ENCODE measurements around the gene WNT1. TPM values are rescaled to one million over a fixed set of nuclear protein-coding genes. Genes with fewer than 3 reads are reported as not detected.

Gene WNT1
- total RNA-seq, 2 donors from 2014 or later: not detected

GRCh38 chr12:49019120-49019430 lies 41.0 kb downstream of the WNT1 start:
- DNase-seq (no peak), ATAC-seq (peak; percentile 13)
- intact Hi-C loops (cut with DNase I, micrococcal nuclease): no loop called here

- ATAC-seq: no peak
- intact Hi-C loops (cut with DNase I, micrococcal nuclease): no loop called here
- peak in 1 of 2 donors; percentile 57 for DNase-seq
Measured at GRCh38 chr12:49019443-49020324, 41.6 kb downstream of the WNT1 start.

GRCh38 chr12:49020441-49020840 lies 42.3 kb downstream of the WNT1 start:
- no peak for ATAC-seq
- no peak for DNase-seq
- intact Hi-C loops (cut with DNase I, micrococcal nuclease): no loop called here

DNA sequence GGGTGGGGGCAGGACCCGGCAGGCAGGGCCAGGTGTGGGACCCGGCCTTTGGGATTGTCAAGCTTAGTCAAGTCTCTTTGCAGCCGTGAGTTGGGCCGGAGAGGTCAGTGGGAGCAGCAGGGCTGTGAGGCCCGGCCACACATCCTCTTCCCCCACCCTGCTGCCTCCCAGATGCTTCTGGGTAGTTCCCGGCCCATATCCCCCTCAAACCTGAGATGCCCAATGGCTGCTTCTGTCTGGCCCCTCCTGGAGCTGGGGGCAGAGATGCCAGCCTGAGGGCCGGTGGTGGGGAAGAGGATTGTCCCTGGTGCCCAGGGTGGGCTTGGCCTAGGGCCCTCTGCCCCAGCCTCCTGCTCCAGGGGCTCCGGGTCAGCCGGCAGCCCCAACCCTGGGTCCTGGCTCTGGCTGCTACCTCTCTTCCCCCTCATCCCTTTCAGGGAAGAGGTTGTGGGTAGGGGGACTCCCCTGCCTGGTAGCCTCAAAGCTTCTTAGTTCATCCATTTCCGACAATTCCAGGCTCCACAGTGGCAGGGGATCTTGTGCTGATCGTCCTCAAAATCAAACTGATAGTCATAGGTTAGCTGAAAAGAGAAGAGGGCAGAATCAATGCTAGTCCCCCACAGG lies 43.3 kb downstream of the WNT1 start:
- DNase-seq: no peak
- ATAC-seq: no peak
- intact Hi-C loops (cut with DNase I, micrococcal nuclease): no loop called here

DNA sequence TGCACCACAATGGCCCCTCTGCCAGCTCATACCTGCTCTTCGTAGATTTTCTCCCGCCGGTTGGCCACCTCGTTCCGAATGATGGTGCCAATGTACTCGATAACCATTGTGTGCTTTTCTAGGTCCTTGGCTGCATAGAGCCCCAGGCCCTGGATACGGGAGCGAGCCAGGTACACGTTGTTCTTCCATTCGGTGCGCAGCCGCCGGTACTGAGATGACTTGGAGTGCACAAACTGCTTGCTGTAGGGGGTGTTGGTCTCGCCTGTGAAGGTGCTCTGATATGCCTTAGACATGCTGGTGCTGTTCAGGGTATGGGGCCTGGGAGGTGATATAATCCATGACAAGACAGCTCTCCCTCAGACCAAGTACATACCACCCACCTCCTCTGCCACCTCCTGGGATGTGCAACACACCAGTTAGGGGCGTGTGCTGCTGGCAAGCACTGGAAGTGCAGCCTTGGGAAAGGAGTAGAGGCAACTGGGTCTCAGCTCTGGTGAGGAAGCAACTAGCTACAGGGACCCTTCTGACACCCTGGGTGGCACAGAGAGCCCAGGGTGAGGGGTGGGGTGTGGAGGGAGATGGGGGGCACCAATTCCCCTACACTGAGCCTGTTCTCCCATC lies 44.5 kb downstream of the WNT1 start:
- intact Hi-C loops (cut with DNase I, micrococcal nuclease): no loop called here
- no peak for ATAC-seq
- DNase-seq: no peak

- DNase-seq (no peak), ATAC-seq (no peak)
- intact Hi-C loops (cut with DNase I, micrococcal nuclease): no loop called here
Measured at GRCh38 chr12:49023812-49024211, 45.7 kb downstream of the WNT1 start.

DNA sequence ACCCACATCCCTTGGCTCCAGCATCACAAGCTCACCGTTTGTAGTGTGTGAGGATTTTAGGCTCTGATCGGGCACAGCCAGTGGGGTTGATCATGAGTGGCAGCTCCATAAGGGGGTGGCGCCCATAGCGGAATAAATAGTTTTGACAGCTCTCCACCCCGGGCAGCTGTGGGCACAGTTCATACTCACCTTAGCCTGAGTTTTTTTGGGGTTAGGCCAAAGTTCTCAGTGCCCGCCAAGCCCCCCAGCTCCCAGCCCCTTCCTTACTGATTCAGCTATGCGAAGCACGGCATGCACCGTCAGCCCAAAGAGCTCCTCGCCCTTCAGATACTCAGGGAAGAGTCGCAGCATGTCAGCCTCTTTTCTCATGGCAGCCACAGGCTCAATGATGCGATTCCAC lies 46.4 kb downstream of the WNT1 start:
- ATAC-seq: no peak
- intact Hi-C loops (cut with DNase I, micrococcal nuclease): no loop called here
- DNase-seq: no peak

DNA sequence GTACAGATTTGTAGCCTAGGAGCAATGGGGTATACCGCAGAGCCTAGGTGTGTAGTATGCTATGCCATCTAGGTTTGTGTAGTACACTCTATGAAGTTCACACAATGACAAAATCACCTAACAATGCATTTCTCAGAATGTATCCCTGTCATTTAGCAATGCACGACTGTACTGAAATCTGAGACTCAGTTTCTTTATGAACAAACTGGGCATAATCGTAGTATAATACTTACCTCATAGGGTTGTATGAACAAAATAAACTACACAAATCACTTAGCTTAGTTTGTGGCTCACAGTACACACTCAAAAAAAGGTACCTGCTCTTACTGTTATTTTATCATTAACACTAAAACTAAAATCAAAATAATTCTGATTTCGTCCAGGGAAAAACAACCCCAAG lies 47.3 kb downstream of the WNT1 start:
- DNase-seq: no peak
- ATAC-seq: no peak
- intact Hi-C loops (cut with DNase I, micrococcal nuclease): no loop called here

- intact Hi-C loops (cut with DNase I, micrococcal nuclease): no loop called here
- ATAC-seq: no peak
- no peak for DNase-seq
Measured at GRCh38 chr12:49026101-49026500, 48.0 kb downstream of the WNT1 start.

GRCh38 chr12:49026678-49027480 lies 48.8 kb downstream of the WNT1 start:
- peak; percentile 16 for ATAC-seq
- intact Hi-C loops (cut with DNase I, micrococcal nuclease): no loop called here
- DNase-seq: no peak

DNA sequence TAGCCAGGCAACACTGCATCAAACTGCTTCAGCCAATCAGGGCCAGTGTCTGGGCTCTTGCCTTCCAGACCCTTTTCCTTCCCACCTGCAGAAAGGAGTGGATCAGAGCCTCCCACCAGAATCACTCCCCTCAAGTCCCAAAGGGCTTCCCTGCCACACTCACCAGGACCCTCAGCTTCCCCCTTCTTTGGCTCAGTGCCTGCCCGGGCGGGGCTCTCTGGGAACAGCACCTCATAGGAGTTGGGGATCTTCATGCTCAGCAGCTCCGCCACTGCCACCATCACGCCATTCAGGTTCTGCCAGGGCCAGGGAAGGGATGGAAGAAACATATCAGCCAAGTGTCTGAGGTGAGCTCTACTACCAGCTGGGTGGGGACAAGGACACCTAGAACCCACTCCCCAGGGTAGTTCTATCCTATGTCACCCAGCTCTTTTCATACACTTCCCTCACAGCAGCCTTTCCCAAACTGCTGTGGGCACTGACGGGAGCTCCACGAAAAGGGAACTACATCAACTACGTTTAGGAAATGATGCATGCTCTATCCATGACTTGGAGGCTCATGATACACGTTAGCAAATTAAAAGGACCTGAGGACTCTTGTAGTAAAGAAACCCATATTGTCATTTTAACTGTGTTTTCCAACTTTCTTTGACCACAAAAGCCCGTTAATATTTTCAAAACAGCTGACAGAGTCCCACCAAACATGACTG lies 49.9 kb downstream of the WNT1 start:
- ATAC-seq: no peak
- no peak for DNase-seq
- intact Hi-C loops (cut with DNase I, micrococcal nuclease): no loop called here

- DNase-seq (no peak), ATAC-seq (no peak)
- intact Hi-C loops (cut with DNase I, micrococcal nuclease): no loop called here
Measured at GRCh38 chr12:49028666-49029275, 50.6 kb downstream of the WNT1 start.

DNA sequence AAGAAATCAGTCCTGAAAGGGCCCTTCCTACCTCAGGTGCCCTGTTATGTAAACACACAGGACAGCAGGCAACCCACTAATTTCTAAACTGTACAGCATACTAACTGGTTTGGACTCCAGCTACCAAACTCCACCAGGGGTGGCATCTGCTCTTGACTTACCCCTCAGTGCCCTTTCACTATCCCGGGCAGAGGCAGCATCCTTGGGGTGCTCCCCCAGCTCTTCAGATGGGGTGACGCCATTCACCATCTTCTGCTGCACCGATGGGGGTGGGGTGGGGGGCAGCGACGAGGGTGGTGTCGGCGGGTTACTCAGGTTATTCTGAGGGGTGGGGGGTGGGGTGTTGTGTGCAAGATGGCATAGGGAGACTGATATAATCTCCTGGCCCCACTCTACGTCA lies 52.0 kb downstream of the WNT1 start:
- ATAC-seq: no peak
- intact Hi-C loops (cut with DNase I, micrococcal nuclease): no loop called here
- no peak for DNase-seq

- no peak for DNase-seq
- no peak for ATAC-seq
- intact Hi-C loops (cut with DNase I, micrococcal nuclease): no loop called here
Measured at GRCh38 chr12:49030714-49031572, 52.8 kb downstream of the WNT1 start.

DNA sequence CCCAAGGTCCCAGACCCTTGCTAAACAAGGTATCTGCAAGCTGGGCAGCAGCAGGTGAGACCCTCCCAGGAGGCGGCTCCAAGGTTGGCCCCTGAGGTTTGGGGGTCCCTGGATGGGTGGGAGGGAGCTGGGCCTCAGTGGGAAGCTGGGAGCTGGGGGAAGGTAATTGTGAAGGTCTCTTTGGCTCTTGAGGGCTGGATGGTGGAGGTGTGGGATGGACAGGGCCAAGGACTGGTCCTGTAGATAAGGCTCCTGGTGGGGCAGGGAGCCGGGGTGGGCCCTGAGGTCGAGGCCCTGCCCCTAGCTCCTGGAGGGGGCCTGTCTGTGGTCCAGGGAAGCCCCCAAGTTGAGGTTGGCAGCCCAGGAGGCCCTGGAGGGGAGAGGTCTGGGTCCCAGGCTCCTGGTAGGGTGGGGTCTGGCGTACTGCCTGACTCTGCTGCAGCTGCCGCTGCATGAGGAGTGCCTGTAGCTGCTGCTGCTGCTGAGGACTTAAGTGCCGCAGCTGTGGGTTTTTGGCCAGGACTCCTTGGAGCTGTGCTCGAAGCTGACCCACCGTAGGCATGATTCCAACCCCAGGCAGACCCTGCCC lies 53.5 kb downstream of the WNT1 start:
- no peak for ATAC-seq
- no peak for DNase-seq
- intact Hi-C loops (cut with DNase I, micrococcal nuclease): no loop called here

All from left colon (tissue), 2 donors.